OCI-LY7 (cell line): ENCODE results near the gene HELZ.

ENCODE experiments used
- CTCF ChIP-seq: fragments of 200-600 bp; sonication (generic); conservative IDR thresholded peaks from 2 replicates; pipeline ENCODE4 v1.5.1; 2014; ENCODE audit warnings: mild to moderate bottlenecking, antibody characterized with exemption, low read length, moderate library complexity, mixed read lengths
- EZH2phosphoT487 ChIP-seq: fragments of 200-600 bp; sonication (generic); IDR thresholded peaks from 2 replicates; pipeline ENCODE4 v1.6.1; 2018; ENCODE audit warnings: low read depth, borderline replicate concordance, mild to moderate bottlenecking, mixed run types, antibody characterized with exemption, low read length, moderate library complexity, mixed read lengths

- TF ChIP-seq CTCF (no peak), EZH2phosphoT487 (no peak)
Observed at GRCh38 chr17:67211742-67212141, 33.3 kb downstream of the HELZ start.
